GM21825 (cell line): ENCODE data around the gene DNAJC8.

ENCODE experiments used
- ATAC-seq: cut with Tn5 transposase; IDR thresholded peaks from one replicate; pipeline ENCODE4 v1.9.1; 2021; ENCODE audit warnings: mild to moderate bottlenecking, moderate library complexity; ENCODE audit not compliant: unreplicated experiment

Gene DNAJC8, protein sequence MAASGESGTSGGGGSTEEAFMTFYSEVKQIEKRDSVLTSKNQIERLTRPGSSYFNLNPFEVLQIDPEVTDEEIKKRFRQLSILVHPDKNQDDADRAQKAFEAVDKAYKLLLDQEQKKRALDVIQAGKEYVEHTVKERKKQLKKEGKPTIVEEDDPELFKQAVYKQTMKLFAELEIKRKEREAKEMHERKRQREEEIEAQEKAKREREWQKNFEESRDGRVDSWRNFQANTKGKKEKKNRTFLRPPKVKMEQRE

DNA sequence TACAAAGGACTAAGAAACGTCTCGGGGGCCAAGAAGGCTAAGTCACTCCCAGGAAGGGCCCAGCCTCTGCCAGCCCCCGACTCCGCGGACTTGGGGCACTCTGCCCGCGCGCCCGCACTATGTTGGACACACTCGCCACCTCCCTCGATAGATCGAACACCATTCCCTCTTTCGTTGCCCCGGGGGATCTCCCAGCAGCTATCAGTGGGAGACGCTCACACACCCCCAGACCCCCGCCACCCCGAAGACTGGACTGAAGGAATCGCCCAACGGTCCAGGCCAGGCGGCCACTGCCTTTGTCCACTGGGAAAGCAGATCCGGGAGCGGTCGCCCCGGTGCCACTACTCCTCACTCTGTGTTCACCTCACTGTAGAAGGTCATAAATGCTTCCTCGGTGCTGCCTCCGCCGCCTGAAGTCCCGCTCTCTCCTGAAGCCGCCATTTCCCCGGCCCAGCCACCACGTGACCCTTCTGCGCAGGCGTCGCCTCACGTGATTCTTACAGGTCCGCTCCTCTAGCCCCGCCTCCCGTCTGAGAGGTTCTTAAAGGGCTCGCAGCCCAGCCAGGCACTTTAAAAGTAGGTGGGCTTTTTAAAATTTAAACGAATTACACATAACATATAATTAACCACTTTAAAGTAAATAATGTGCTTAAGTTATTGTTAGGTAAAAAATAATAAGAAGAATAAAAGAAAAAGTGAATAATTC lies at the start of gene DNAJC8:
Gene DNAJC8, minus strand, starts transcription at position 472 of the 706 bp plus-strand sequence. Its CDS starts 31 bp downstream, at position 441.
- peak; percentile 44 for ATAC-seq

DNA sequence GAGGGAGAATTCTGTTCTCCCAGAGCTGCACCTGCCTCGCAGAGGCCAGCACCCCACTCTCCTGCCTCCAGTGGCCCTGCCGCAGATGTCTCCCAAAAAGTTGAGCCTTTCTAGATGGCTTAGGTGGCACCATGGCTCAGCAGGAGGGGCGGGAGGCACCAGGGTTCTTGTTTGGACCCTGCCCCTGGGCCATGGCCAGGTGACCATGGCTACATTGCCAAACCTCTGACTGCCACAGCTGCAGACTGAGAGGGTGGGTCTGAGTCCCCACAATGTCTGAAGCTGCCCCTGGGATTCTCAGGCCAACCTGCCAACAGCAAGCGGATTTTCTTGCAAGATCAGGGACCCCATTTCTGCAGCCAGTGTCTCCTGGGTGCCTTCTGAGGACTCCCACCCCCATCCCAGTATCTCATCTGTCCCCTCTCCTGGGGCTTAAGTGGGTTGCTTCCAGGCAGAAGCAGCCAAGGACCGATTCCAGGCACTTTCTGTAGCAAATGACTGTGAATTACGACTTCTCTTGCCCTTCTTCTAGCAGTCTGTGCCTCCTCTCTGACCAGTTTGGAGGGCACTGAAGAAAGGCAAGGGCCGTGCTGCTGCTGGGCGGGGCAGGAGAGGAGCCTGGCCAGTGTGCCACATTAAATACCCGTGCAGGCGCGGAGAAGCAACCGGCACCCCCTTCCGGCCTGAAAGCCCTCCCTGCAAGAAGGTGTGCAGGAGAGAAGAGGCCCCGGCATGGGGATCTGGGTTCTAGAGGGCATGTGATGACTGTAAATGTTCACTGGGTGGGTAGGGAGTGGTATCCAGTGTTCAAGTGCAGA lies 49.0 kb upstream of the DNAJC8 start:
- ATAC-seq: no peak

- no peak for ATAC-seq
These were observed 48.1 kb upstream of the DNAJC8 start for GRCh38 chr1:28280977-28281381.

- no peak for ATAC-seq
These were observed 47.7 kb upstream of the DNAJC8 start for GRCh38 chr1:28280501-28280900.

- no peak for ATAC-seq
These were observed 46.9 kb upstream of the DNAJC8 start for GRCh38 chr1:28279721-28280120.

- ATAC-seq: no peak
These were observed 45.9 kb upstream of the DNAJC8 start for GRCh38 chr1:28278763-28279162.

DNA sequence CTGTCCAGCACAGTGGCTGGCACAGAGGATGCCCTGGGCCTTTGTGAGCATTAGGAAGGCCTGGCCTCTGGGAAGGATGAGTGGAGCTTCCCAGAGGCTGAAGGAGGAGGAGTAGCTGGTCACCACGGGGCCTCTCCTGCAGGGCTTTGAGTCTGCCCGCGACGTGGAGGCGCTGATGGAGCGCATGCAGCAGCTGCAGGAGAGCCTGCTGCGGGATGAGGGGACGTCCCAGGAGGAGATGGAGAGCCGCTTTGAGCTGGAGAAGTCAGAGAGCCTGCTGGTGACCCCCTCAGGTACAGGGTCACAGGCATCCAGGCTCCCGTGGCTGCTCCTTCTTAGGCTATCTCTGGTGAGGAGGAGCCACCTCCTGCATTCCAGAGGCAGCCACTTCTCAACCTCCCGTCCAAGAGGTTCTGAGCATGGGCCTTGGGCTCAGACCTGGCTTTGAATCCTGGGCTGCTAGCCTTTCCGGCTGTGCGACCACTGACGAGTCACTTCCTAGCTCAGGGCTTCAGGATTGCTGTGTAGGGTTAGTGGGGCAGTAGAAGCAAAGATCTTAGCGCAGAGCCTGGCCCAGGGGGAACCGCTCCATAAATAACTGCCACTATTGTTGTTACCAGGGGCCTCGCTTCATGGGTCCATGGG lies 40.5 kb upstream of the DNAJC8 start:
- no peak for ATAC-seq

DNA sequence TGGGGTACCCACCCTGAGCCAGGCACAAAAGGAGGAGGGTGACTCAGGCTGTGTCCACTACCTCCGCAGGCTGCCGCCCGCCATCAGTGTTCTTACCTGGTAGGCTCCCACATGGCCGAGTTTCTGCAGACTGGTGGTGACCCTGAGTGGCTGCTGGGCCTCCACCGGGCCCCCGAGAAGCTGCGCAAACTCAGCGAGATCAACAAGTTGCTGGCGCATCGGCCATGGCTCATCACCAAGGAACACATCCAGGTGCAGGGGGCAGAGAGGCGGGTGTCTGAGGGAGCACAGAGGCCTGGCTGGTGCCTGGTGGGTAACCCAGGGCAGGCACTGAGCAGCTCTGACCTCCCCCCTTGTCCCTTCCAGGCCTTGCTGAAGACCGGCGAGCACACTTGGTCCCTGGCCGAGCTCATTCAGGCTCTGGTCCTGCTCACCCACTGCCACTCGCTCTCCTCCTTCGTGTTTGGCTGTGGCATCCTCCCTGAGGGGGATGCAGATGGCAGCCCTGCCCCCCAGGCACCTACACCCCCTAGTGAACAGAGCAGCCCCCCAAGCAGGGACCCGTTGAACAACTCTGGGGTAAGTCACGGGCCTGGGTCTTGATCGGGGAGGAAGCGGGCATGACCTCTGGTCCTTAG lies 39.5 kb upstream of the DNAJC8 start:
- no peak for ATAC-seq

DNA sequence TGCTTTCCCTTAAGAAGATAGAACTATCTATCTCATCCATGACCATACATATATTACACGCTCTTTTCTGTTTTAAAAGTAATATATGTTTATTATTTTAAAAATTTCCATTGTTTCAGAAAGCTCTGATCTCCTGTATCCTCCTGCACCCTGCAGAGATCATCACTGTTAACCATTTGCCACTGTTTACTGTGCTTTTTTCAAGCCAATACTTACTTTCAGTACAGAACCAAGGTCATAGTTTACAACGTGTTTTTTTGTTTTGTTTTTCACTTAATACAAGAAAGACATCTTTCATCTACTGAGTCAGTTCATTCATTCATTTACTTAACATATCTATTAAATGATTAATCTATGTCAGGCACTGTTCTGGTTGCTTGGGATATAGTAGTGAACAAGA lies 36.7 kb upstream of the DNAJC8 start:
- ATAC-seq: no peak

DNA sequence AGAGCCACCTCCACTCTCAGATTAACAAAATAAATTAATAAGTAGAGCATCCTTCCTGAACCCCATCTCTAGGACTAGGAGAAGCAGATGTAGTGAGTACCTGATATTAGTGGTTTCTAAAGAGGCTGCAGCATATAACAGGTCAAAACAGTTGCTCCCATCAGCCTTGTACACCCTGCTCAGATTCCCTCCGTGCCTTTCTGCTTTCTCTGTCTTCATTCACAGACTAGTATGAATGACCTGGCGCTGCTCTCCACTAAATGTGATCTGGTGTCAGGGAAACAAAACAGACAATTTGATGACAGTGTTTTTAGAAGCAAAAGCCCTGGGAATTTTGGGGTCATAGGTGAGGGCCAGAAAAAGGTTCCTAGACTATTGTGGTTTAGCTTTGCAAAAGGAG lies 34.8 kb upstream of the DNAJC8 start:
- ATAC-seq: no peak

GRCh38 chr1:28266920-28267322 lies 34.1 kb upstream of the DNAJC8 start:
- ATAC-seq: no peak

DNA sequence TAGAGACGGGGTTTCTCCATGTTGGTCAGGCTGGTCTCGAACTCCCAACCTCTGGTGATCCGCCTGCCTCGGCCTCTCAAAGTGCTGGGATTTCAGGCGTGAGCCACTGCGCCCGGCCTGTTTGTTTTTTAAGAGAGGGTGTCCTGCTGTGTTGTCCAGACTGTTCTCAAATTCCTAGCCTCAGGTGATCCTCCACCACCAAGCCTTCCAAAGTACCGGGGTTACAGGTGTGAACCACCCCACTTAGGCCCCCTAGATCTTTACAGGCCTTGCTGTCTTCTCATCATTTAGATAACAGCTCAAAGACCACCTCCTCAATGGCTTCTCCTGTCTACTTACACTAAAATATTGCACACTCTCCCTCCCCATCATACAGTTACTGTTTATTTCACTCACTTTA lies 32.7 kb upstream of the DNAJC8 start:
- no peak for ATAC-seq

GRCh38 chr1:28264897-28265296 lies 32.1 kb upstream of the DNAJC8 start:
- no peak for ATAC-seq

DNA sequence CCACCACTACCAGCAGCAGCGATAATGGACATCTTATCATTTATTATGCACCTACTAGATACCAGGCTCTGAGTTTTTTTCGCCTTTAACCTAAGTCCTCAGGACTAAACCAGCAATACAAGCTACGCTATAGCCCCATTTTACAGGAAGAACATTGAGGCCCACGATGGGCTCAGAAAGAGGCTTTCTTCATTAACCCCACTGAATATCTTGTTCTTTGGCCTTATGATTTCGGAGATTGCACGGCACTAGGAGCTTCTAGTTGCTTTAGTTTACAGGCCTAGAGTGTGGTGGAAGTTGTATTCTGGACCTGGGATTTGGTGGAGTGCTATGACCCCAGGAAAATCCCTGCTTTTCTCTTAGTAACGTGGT lies 28.0 kb upstream of the DNAJC8 start:
- ATAC-seq: no peak

GRCh38 chr1:28259934-28260802 lies 27.3 kb upstream of the DNAJC8 start:
- no peak for ATAC-seq

- peak; percentile 85 for ATAC-seq
These were observed 26.6 kb upstream of the DNAJC8 start, which contains the start of gene SESN2 for GRCh38 chr1:28259252-28259933. Gene SESN2, plus strand, starts transcription at chr1:28259518. Its CDS starts 330 bp downstream, at chr1:28259848.

GRCh38 chr1:28258628-28259251 lies 25.9 kb upstream of the DNAJC8 start:
- ATAC-seq: peak; percentile 12

DNA sequence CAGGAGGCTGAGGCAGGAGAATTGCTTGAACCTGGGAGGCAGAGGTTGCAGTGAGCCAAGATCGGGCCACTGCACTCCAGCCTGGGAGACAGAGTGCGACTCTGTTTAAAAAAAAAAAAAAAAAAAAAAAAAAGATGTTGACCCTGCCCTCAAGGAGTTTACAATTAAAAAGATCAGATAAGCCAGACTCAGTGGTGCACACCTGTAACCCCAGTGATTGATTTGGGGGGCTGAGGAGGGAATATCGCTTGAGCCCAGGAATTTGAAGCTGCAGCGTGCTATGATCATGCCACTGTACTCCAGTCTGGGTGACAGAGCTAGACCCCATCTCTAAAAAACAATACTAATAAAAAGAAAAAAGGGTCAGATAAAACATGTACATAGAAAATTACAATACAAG lies 24.9 kb upstream of the DNAJC8 start:
- no peak for ATAC-seq
